GM15510 (cell line): Measurements from ENCODE around the gene PPARGC1A.

Source experiments
- POLR2A ChIP-seq: IDR thresholded peaks from 3 replicates; pipeline ENCODE4 v1.6.1; 2011; ENCODE audit warnings: borderline replicate concordance; ENCODE audit not compliant: insufficient read length; ENCODE audit errors: extremely low read depth

The PPARGC1A gene

GRCh38 chr4:23921447-23921845 lies 31.6 kb upstream of the PPARGC1A start:
- TF ChIP-seq POLR2A: no peak

GRCh38 chr4:23920716-23921446 lies 31.0 kb upstream of the PPARGC1A start:
- no peak for TF ChIP-seq POLR2A

GRCh38 chr4:23920296-23920695 lies 30.4 kb upstream of the PPARGC1A start:
- TF ChIP-seq POLR2A: no peak

GRCh38 chr4:23916282-23916681 lies 26.4 kb upstream of the PPARGC1A start:
- no peak for TF ChIP-seq POLR2A

- no peak for TF ChIP-seq POLR2A
These were observed 25.7 kb upstream of the PPARGC1A start for GRCh38 chr4:23915459-23916132.

GRCh38 chr4:23911675-23912455 lies 22.0 kb upstream of the PPARGC1A start:
- no peak for TF ChIP-seq POLR2A

DNA sequence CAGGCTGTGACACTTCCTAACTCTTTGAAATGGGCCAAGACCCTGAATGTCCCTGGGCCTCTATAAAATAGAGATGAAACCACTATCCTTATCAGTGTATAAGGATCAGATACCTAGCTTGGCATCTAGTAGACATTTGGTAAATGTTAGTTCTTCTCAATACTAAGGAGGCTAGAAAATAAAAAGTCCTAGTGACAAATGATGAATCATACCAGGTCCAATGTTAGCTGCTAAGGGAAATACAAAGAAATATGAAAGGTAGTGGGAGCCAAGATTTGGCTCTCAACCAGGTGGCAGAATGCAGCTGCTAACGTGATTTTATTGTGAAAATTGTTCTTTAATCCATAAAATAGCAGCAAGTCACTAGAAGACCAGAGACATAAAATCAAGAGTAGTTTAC lies 19.8 kb upstream of the PPARGC1A start:
- TF ChIP-seq POLR2A: no peak

- no peak for TF ChIP-seq POLR2A
These were observed 17.0 kb upstream of the PPARGC1A start for GRCh38 chr4:23906839-23907238.

DNA sequence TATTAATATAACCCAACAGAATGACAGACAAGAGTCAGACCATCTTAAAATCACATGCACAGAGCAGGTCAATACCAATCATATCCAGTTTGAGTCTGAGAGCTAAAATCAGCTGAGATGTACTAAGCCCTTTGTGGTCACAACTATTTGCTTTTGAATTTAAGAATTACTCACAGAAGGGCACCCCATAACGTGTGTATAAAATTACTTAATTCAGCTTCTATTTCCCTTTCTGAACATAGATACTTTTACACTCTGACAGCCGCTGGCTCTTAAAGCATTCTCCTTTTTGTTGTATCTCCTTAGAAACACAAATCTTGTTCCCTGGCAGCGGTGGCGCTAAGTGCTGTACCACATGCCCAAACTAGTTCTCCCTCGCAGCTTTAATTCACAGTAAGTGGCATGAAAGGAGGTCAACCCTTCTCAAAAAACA lies 14.8 kb upstream of the PPARGC1A start:
- no peak for TF ChIP-seq POLR2A

DNA sequence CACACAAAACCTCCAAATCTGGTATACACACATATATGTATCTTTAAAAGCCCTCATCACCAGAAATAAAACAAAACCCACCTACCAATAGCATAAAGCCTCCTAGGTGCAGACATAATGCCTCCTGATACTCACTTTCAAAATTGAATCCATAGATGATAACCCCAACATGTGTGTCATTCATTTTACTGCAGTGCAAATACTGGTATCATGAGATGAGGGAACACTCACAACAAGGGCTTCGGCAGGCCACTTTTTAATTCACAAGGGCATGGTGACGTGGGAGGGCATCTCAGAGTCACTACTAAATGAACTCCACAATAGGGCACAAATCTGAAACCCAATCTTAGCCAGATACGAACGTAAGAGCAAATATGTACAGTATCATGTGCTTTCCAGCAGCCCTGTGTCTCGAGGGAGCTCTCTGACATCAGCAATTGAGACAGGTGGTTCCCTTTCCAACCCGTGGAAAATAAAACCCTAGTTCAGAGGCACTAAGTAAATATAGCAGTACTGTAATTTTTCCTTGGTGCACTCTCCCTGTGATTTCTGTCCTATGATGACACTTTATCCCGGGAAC lies 14.1 kb upstream of the PPARGC1A start:
- TF ChIP-seq POLR2A: no peak

- no peak for TF ChIP-seq POLR2A
These were observed 12.5 kb upstream of the PPARGC1A start for GRCh38 chr4:23902222-23902804.

GRCh38 chr4:23900636-23901035 lies 10.8 kb upstream of the PPARGC1A start:
- TF ChIP-seq POLR2A: no peak

GRCh38 chr4:23899565-23899964 lies 9.7 kb upstream of the PPARGC1A start:
- no peak for TF ChIP-seq POLR2A

DNA sequence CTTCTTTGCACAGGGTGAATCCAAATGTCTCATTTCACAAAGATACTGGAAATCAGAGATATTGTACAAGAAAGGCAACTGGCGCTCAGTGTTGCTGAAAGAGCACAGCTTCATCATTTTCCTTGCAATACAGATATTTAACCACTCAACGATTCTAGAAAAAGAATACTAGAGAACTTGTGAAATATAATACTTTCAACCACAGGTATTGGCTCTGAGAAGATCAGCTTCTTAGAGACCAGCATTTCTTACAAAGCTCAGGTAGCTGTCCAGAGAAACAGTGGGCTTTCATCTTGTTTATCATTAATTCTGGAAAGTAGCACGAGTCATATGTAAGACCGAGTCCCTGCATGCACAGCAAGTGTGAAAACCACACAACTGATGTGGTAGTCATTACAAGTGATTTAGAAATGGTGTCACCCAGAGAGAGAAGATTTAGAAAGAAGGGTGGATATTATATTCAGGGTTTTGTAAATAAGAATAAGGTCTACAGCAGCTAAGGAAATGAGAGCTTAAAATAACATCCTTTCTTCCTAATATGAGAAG lies 7.8 kb upstream of the PPARGC1A start:
- no peak for TF ChIP-seq POLR2A
